OCI-LY3 (cell line): ENCODE measurements around the gene MDM4.
A peak's percentile ranks its signal among the peaks of the same experiment; 100 is the strongest.

Experiments used
- H2AFZ ChIP-seq: fragments of 200-600, 300-600 bp; shearing (Covaris generic); 2 replicates; pipeline ENCODE4 v1.6.0; 2014; ENCODE audit warnings: antibody characterized with exemption, low read depth, low read length
- H3K27ac ChIP-seq: fragments of 200-600, 300-600 bp; sonication (generic); 2 replicates; pipeline ENCODE4 v1.5.1; 2014; ENCODE audit warnings: mild to moderate bottlenecking, low read length, moderate library complexity, mixed read lengths
- H3K27me3 ChIP-seq: fragments of 200-600, 300-600 bp; sonication (generic); 2 replicates; pipeline ENCODE4 v1.6.1; 2014; ENCODE audit warnings: low read depth, low read length, mixed read lengths
- H3K36me3 ChIP-seq: fragments of 200-600, 300-600 bp; sonication (generic); replicated peaks from 2 replicates; pipeline ENCODE3; 2014; ENCODE audit warnings: low read depth, low read length, mixed read lengths
- H3K4me1 ChIP-seq: fragments of 300-600, 200-600 bp; sonication (generic); 2 replicates; pipeline ENCODE4 v1.6.1; 2014; ENCODE audit warnings: low read length, mixed read lengths
- H3K4me2 ChIP-seq: fragments of 200-600, 300-600 bp; sonication (generic); 2 replicates; pipeline ENCODE4 v1.6.1; 2014; ENCODE audit warnings: low read length, mixed read lengths
- H3K4me3 ChIP-seq: fragments of 300-600, 200-600 bp; sonication (generic); 2 replicates; pipeline ENCODE4 v1.5.1; 2014; ENCODE audit warnings: antibody characterized with exemption, mild to moderate bottlenecking, low read length, moderate library complexity
- H3K79me2 ChIP-seq: fragments of 300-600, 200-600 bp; shearing (Covaris generic); 2 replicates; pipeline ENCODE4 v1.6.1; 2014; ENCODE audit warnings: mild to moderate bottlenecking, low read length, mixed read lengths
- H3K9ac ChIP-seq: fragments of 300-600, 200-600 bp; shearing (Covaris generic); 2 replicates; pipeline ENCODE4 v1.6.0; 2014; ENCODE audit warnings: mild to moderate bottlenecking, low read length, moderate library complexity
- H3K9me3 ChIP-seq: fragments of 200-600, 300-600 bp; shearing (Covaris generic); 2 replicates; pipeline ENCODE4 v1.6.1; 2014; ENCODE audit warnings: low read length, mixed read lengths; ENCODE audit not compliant: insufficient read depth
- H4K20me1 ChIP-seq: fragments of 200-600, 300-600 bp; sonication (generic); 2 replicates; pipeline ENCODE4 v1.6.1; 2016; ENCODE audit warnings: low read length, mixed read lengths; ENCODE audit not compliant: insufficient read depth
- EZH2phosphoT487 ChIP-seq: fragments of 200-600 bp; shearing (Covaris generic); IDR thresholded peaks from 2 replicates; pipeline ENCODE4 v1.6.1; 2018; ENCODE audit warnings: antibody characterized with exemption, mixed run types, low read depth
- TF ChIP-seq, protein P1 (sequence below): fragments of 200-600, 300-600 bp; sonication (generic); IDR thresholded peaks from 2 replicates; pipeline ENCODE4 v1.5.1; 2014; ENCODE audit warnings: antibody characterized with exemption, low read length, low read depth

Gene MDM4, protein sequence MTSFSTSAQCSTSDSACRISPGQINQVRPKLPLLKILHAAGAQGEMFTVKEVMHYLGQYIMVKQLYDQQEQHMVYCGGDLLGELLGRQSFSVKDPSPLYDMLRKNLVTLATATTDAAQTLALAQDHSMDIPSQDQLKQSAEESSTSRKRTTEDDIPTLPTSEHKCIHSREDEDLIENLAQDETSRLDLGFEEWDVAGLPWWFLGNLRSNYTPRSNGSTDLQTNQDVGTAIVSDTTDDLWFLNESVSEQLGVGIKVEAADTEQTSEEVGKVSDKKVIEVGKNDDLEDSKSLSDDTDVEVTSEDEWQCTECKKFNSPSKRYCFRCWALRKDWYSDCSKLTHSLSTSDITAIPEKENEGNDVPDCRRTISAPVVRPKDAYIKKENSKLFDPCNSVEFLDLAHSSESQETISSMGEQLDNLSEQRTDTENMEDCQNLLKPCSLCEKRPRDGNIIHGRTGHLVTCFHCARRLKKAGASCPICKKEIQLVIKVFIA

DNA sequence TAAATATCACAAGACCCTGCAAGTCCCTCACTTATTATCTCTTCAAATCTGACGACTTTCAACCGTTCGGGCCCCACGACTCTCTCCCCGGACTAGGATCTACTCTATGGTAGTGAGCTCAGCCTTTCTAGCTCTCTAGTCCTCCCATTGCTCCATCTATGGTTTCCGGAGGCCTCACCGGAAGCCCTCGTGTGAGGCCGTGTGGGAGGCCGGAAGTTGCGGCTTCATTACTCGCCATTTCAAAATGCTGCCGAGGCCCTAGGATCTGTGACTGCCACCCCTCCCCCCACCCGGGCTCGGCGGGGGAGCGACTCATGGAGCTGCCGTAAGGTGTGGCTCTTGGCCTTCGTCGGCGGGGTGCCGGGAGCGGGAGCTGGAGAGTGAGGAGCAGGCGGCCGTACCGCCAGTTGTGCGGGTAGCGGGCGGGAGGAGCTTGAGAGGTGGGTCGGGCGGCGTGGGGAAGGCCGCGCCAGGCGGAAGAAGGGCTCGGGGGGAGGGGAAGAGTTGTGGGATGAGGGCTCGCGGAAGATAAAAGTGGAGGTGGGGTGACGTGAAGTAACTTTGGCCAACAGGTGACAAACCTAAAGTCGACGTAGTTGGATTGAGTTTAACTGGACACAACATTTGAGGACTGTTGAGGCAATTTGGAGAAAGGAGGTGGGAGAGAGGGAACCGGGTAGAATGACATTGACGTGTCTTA, at the start of gene MDM4:
Gene MDM4, plus strand, starts transcription at position 227 of the 700 bp plus-strand sequence. CDS start 9,113 bp downstream, outside the sequence.
- Histone ChIP-seq H3K4me2 (peak within 1 kb of the TSS; percentile 92), H3K9me3 (peaks cover 4% of the 10 kb centered on the region; the same call in 1 of the 2 replicates), H3K9ac (peak within 1 kb of the TSS; percentile 96), H3K4me3 (peak within 1 kb of the TSS; percentile 87), H3K4me1 (peaks cover 70% of the 10 kb centered on the region), H2AFZ (peak within 1 kb of the TSS; percentile 97), H3K79me2 (peaks cover 51% of the 10 kb centered on the region), H4K20me1 (peaks cover 17% of the 10 kb centered on the region; the same call in 1 of the 2 replicates), H3K27me3 (no peaks in the 10 kb centered on the region), H3K36me3 (peaks cover 38% of the 10 kb centered on the region), H3K27ac (peak within 1 kb of the TSS; percentile 88)
- TF ChIP-seq, protein P1, sequence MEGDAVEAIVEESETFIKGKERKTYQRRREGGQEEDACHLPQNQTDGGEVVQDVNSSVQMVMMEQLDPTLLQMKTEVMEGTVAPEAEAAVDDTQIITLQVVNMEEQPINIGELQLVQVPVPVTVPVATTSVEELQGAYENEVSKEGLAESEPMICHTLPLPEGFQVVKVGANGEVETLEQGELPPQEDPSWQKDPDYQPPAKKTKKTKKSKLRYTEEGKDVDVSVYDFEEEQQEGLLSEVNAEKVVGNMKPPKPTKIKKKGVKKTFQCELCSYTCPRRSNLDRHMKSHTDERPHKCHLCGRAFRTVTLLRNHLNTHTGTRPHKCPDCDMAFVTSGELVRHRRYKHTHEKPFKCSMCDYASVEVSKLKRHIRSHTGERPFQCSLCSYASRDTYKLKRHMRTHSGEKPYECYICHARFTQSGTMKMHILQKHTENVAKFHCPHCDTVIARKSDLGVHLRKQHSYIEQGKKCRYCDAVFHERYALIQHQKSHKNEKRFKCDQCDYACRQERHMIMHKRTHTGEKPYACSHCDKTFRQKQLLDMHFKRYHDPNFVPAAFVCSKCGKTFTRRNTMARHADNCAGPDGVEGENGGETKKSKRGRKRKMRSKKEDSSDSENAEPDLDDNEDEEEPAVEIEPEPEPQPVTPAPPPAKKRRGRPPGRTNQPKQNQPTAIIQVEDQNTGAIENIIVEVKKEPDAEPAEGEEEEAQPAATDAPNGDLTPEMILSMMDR, result no peak
- no peak for TF ChIP-seq EZH2phosphoT487

DNA sequence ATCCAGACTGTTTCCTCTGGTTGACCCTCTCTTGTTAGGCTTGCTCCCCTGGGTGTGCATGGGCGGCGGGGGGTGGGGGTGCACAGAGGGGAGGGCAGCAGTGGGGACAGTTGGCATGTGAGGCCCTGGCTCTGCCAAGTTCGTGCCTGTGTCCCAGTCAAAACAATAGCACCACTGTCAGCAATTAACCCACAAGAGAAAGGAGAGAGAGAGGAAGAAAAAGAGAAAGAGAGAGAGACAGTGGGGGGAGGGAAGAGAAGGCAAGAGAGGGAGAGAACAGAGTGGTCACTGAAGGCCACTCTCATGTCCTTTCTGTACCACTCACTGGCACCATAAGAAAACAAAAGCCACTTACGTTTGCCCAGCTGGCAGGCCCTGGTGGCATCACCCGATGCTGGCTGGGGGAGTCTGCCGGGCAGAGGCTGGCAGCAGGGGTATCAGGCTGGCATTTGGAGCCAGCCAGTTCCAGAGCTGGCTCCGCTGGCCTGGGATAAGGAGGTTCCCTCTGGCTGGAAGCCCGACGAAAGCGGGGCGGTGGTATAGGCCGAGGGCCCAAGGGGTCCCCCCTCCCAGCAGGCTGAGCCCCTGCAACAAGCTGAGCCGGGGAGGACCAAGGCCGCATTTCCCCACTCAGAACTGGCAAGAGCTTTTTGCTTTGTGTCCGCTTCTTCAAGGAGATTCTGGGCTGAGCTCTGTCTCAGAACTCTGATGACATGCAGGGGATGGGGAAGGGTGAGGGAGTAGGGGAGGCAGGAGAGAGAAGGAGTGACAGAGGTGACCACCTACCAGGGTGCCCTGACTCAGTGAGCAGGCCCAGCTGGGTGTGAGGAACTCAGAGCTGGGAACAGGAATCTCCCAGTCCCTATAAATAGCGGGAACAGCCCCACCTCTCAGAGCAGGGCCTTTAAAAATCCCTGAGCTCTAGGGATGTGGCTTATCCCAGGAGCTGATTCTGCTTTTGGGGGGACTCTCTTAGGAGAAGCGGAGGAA, 49.5 kb upstream of the MDM4 start:
- no peaks in the 10 kb centered on the region for H3K9me3 ChIP-seq
- H3K4me3 ChIP-seq, result no peak overlapping the region
- TF ChIP-seq, protein P1, result no peak
- TF ChIP-seq EZH2phosphoT487, result no peak
- H3K9ac ChIP-seq, result no peak overlapping the region
- no peak overlapping the region for H2AFZ ChIP-seq
- H3K36me3 ChIP-seq, result peaks cover 38% of the 10 kb centered on the region
- peaks cover 19% of the 10 kb centered on the region for H3K4me1 ChIP-seq
- H3K4me2 ChIP-seq, result peak overlapping the region; percentile 26
- no peaks in the 10 kb centered on the region for H3K27me3 ChIP-seq
- no peaks in the 10 kb centered on the region for H4K20me1 ChIP-seq
- H3K27ac ChIP-seq, result no peak overlapping the region
- H3K79me2 ChIP-seq, result no peaks in the 10 kb centered on the region

DNA sequence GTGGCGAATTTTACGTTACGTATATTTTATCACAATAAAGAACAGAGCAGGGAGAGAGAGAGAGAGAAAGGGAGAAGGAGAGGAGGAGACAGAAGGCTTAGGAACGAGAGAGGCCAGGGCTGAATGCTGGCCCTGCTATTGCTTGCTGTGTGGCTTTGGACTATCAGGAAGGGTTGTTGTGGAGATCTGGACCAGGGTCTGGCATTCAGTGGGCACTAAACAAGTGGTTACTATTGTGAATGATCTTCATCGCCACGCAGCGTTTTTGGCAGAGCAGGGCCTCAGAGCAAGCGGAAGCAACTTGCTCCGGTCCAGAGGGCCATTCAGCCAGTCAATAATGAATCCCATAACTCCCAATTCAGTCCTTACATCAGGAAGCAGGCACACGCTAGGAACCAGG, 48.0 kb upstream of the MDM4 start:
- H3K4me1 ChIP-seq, result peaks cover 19% of the 10 kb centered on the region
- H3K9ac ChIP-seq, result no peak overlapping the region
- TF ChIP-seq, protein P1, result no peak
- no peak for TF ChIP-seq EZH2phosphoT487
- H4K20me1 ChIP-seq, result peaks cover 4% of the 10 kb centered on the region; the same call in 1 of the 2 replicates
- no peak overlapping the region for H2AFZ ChIP-seq
- no peak overlapping the region for H3K27ac ChIP-seq
- H3K27me3 ChIP-seq, result no peaks in the 10 kb centered on the region
- no peaks in the 10 kb centered on the region for H3K79me2 ChIP-seq
- H3K4me2 ChIP-seq, result no peak overlapping the region
- H3K36me3 ChIP-seq, result peaks cover 32% of the 10 kb centered on the region
- H3K4me3 ChIP-seq, result no peak overlapping the region
- H3K9me3 ChIP-seq, result no peaks in the 10 kb centered on the region
